Activated CD4-positive, alpha-beta T cell treated with anti-CD3 and anti-CD28 coated beads, Interleukin-2, amount 50 U/mL, for 1 hour (primary cell): ENCODE data around the gene MARCHF7.
"Not testable (repeated sequence)": the region's sequence is repeated elsewhere in the genome, so short reads cannot be mapped to it uniquely, and the experiment has no call there.

Source experiments
- DNase-seq: peaks from one replicate; pipeline ENCODE4 v3.0.0-alpha.2; 2020

MARCHF7 gene, protein sequence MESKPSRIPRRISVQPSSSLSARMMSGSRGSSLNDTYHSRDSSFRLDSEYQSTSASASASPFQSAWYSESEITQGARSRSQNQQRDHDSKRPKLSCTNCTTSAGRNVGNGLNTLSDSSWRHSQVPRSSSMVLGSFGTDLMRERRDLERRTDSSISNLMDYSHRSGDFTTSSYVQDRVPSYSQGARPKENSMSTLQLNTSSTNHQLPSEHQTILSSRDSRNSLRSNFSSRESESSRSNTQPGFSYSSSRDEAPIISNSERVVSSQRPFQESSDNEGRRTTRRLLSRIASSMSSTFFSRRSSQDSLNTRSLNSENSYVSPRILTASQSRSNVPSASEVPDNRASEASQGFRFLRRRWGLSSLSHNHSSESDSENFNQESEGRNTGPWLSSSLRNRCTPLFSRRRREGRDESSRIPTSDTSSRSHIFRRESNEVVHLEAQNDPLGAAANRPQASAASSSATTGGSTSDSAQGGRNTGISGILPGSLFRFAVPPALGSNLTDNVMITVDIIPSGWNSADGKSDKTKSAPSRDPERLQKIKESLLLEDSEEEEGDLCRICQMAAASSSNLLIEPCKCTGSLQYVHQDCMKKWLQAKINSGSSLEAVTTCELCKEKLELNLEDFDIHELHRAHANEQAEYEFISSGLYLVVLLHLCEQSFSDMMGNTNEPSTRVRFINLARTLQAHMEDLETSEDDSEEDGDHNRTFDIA

DNA sequence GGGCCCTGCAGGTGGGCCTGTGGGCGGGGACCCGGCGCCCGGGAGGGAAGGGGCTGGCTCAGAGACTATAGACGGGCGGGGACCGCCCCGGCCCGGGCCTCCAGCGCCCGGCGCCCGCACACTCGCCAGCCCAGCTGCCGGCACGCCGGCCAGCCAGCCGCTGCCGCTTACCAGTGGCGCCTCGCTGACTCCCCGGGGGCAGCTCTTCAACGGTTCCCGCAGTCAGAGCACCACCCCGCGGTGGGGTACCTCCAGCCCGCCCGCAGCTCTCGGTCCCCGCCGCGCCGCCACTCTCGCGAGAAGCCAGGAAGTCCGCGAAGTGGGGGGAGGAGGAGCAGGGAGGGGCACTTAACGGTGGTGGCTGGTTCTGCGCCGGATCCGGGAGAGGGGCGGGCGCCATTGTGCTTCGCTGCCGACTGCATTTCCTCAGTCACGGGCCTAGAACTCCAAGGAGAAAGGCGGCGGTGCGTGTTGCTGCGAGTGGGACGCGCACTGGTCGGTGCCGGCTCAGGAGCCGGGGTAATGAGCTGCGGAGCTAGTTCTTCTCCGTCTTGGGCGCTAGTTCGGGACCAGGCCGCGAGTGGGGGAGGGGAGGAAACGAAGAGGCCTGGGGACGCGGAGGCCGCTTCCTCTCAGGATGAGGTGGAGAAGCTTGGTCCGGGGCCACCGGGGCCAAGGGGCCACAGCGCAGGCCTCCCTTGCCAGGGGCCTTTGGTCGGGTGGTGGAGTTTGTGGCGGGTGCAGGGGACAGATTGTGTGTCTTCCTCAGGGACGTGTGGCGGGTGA, at the start of gene MARCHF7:
TSS of gene MARCHF7 (plus strand) at position 364 of the 786 bp plus-strand sequence. CDS start 16,517 bp downstream, outside the sequence.
- DNase-seq: peak; percentile 97

DNA sequence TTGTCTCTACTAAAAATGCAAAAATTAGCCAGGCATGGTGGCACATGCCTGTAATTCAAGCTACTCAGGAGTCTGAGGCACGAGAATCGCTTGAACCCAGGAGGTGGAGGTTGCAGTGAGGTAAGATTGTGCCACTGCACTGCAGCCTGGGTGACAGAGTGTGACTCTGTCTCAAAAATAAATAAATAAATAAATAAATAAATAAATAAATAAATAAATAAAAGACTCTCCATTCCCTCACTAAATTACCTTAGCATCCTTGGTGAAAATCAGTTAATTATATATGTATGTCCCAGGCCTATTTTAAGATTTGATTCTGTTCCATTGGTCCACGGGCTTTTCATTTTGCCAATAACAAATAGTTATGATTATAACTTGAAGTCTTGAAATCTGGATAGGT, 44.9 kb upstream of the MARCHF7 start:
- DNase-seq: not testable (repeated sequence)

DNA sequence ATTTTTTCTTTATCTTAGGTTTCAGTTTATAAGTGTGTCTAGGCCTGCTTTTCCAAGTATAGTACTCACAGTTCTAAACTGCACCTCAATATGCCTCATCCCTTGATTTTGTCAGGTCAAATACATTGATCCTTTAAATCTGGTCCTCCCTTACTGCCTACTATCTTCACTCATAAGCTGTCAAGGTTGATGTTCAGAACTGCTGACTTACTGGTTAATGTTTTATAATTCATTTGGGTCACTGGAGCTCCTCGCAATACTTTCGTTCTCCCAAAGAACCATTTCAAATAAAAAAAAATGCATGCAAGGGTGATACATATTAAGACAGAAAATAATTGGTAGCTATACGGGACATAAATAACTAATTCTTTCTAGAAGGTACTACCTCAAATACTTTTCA, 41.3 kb upstream of the MARCHF7 start:
- DNase-seq: no peak

DNA sequence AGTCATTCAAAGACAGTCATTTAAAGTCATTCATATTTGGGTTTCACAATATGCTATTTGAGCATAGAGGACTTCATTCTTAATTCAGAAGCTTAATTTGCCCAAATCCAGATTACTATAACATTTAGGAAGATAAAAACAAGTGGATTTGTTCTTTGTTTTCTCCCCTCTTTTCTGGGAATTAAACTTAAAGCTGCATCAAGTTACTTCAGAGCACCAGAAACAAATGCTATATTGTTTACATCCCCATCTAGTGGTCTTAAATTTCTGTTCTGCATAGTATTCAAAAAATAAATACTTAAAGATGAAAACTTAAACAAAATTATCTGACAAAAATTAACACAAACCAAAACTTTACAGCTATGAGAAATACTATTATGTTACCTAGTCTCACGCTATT, 34.7 kb upstream of the MARCHF7 start:
- DNase-seq: no peak

DNA sequence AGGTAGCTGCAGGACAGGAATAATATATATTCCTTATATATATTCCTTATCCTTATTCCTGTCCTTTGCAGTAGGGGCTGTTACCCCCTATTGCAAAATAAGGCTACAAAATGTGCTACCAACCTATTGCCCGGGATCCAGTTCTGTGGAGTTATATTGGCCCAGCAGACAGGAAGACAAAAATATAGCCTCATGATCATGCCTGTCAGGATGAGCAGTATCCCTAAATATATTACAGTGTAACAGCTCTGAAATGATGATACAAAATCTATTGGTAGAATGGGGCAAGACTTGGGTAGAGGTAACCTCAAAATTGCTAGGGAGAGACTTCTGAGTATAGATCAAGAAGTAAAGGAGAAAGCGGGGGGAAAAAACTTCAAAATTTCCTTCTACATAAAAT, 31.6 kb upstream of the MARCHF7 start:
- no peak for DNase-seq

DNA sequence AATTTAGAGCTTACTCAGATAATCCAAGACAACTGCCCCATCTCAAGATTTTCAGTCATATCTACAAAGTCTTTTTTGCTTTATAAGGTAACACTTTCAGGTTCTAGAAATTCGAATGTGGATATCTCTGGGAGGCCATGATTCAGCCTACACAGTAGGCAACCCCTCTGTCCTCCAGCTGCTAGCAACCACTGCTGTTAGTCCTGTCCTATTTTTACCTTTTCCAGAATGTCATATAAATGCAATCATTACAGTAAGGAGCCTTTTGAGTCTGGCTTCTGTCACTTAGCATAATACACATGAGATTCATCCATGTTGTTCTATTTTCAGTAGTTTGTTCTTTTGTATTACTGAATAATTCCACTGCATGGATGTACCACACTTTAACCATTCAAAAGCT, 28.5 kb upstream of the MARCHF7 start:
- DNase-seq: no peak

DNA sequence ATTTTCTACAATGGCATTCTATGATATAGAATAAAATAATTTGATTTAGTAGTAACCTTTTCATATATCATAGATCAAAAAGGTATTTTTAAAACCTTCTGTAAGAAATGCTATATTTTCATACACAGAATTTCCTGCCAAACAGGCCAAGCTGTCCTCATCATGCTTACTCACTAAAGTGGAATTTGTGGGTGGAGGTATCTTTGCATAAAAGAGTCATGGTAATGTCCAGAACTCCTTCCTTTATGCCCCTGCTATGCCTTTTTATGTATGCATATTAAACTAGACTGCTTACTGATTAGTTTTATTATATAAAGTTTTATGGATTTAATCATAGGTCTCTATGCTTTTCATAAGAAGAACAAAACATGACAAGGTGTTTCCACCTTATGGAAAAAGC, 27.5 kb upstream of the MARCHF7 start:
- no peak for DNase-seq

DNA sequence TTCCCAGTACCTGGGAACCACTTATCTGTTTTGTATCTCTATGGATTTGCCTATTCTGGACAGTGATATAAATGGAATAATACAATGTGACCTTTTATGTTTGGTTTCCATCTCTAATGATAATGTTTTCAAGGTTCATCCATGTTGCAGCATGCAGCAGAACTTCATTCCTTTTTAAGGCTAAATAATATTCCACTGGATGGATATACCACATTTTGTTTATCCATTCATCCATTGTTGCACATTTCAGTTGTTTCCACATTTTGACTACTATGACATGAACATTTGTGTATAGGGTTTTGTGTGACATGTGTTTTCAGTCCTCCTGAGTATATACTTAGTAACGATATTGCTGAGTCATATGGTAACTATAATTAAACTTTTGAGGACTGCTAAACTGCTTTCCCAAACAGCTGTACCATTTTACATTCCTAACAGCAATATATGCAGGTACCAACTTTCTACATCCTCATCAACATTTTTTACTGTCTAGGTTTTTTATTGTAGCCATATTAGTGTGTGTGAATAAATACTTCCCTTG, 17.7 kb upstream of the MARCHF7 start:
- DNase-seq: no peak

DNA sequence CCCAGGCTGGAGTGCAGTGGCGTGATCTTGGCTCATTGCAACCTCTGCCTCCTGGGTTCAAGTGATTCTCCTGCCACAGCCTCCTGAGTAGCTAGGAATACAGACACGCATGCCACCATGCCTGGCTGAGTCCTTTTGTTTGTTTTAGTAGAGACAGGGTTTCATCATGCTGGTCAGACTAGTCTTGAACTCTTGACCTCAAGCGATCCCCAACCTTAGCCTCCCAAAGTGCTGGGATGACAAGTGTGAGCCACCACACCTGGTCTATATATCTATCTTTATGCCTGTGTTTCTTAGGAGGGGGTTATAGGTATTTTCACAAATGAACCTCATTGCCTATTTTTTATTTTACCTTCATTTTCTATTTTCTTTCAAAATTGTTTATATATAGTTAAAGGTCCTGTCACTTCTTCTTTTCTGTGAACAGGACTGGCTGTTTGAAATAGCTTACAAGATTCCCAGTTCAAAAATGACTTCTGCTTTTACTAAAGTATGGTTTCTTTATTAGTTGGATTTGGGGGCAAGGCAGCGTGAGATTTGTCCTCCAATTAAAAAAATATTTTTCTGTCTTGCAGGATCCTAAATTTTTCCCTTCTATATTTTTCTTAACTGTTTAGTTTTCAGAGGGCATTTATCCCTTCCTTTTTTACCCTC, 16.4 kb upstream of the MARCHF7 start:
- DNase-seq: no peak

DNA sequence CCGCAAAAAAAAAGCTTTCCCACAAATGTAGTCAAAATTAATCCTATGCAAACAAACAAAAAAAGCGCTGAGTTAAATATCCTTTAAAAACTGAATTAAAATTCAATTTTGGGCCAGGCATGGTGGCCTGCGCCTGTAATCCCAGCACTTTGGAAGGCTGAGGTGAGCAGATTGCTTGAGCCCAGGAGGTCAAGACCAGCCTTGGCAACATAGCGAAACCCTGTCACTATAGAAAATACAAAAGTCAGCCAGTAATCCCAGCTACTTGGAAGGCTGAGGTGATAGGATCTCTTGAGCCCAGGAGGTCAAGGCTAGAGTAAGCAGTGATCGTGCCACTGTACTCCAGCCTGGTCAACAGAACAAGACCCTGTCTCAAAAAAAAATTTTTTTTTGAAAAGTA, 8.8 kb upstream of the MARCHF7 start:
- DNase-seq: no peak

DNA sequence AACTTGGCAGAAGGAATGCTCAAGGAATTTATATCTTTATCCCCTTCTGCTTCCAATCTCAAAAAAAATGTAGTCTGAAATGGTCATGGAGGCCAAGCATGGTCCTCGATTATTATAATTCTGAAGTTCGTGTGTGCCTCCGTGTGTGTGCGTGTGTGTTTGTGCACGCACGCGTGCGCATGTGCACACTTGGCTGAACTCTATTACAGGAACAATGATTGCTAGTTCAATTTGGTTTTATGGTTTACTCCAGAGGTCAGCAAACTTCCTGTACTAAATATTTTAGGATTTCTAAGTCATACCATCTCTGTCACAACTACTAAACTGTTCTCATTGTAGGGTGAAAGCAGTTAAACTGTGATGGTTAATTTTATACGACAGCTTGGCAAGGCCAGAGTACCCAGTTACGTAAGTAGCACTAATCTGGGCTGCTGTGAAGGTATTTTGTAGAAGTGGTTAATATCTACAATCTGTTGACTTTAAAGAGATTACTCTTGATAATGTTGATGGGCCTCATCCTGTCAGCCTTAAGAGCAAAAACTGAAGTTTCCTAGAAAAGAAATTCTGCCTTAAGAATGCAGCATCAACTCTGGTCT, 5.8 kb upstream of the MARCHF7 start:
- no peak for DNase-seq

DNA sequence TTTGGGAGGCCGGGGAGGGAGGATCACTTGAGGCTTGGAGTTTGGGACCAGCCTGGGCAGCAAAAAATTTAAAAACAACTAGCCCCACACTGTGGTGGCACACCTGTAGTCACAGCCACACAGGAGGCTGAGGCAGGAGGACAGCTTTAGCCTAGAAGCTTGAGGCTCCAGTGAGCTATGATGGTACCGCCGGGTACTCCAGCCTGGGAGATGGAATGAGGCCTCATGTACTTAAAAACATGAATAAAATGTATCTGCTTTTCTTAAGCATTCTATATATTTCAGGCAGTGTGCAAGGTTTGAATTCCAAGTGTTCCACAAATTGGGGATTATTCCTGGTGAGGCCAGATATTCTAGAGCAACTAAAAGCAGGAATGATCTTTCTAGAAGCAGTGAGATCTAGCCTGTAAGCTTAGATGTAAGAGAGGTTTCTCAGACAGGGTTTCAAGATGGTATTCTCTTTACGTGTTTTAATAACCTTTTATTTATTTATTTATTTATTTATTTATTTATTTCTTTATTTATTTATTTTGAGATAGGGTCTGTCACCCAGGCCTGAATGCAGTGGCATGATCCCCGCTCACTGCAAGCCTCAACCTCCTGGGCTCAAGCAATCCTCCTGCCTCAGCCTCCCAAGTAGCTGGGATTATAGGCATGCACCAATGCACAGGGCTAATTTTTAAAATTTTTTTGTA, 4.1 kb upstream of the MARCHF7 start:
- DNase-seq: no peak

DNA sequence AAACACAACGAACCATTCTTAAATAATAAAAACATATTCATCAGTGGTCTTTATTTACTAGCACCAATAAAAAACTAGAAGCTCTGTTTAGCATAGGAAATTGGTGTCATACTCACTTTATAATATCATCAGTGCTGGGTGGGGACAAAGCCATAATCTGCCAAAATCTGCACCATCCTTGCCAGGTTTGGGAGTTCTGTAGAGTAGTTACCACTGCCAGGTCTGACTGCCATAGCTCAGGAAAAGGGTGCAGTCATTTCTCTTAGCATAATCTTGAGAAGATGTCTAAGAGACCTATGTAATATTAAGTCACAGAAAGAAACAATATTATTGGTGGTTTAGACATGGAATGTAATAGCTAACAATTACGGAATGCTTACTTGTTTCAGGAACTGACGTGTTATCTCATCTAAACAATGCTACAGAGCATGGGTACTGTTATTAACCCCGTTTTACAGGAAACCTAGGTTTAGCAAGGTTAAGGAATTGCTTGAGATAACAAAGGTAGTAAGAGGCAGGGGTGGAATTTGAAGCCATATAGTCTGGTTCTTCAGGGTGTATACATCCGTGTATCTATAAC, 1.6 kb upstream of the MARCHF7 start:
- DNase-seq: no peak

DNA sequence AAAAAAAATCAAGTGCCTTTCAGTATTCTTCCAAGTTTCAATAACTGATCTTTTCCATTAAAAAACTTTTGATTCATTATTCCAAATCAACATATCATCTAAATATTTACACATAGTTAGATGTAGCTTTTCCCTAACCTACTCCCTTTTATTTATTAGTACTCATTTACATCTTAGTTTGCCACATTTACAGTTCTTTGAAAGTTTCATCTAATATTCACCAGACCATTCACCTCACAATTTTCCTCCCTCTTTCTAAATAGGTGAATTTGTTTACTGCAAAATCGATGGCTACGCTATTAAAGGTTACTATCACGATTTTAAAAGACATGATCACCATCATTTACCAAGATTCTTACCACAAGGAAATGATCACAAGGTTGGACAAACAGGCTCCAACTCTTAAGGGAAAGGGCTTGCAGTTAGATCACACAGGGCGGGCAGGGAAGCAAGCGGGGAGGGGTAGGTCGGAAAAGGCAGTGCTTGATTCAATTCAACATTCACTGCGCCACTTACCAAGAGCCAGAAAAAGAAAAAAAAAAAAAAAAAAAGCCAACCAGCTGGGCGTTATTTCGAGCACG, 654 bp upstream of the MARCHF7 start:
- DNase-seq: no peak

DNA sequence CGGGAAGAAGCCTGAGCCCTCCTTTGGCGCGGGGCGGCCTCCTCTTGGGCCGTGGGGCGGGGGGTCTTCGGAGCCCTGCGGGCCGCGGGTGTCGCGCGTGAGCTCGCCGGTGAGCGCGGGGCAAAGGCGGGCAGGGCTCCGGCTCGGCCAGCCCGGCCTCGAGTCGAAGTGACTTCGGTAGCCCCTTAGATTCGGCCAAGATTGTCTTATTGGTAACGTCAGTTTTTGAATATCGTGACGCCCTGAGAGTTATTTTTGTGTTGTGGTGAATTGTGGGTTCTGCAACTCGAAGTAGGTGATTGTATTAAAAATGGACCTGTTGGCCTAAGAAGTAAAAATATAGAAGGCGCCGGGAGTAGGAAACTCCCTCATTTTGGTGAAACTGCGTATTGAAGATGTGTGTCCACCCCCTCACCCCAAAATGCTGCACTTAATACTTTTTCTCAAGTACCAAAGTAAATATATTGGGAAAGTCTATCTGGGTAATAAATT, 669 bp downstream of the MARCHF7 start:
- no peak for DNase-seq

DNA sequence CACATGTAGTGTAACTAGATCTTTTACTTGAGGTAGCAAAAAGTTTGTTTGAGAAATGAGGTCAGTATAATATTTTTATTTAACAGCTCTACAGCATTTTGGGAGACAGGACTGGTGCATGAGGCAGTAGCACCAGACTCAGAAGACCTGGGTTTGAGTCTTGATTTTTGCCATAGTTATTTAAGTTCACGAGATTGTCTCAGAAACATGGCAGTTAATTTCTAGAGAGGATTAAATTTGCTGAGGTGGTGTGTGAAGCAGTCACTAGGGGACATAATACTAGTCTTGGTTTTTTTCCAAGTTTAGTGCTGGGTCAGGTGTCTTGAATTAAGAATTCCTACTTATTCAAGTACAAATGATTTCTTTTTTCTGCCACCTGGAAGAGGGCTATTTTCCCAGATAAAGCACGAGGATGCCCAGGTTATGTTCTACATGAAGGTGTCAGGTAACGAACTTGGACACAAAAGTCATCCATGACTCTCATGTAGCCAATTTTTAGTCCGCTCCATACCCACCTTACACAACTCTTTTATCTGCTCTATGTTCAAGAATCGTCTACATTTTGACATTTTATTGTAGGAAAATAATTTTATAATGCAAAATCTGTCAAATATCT, 1.4 kb downstream of the MARCHF7 start:
- DNase-seq: no peak

DNA sequence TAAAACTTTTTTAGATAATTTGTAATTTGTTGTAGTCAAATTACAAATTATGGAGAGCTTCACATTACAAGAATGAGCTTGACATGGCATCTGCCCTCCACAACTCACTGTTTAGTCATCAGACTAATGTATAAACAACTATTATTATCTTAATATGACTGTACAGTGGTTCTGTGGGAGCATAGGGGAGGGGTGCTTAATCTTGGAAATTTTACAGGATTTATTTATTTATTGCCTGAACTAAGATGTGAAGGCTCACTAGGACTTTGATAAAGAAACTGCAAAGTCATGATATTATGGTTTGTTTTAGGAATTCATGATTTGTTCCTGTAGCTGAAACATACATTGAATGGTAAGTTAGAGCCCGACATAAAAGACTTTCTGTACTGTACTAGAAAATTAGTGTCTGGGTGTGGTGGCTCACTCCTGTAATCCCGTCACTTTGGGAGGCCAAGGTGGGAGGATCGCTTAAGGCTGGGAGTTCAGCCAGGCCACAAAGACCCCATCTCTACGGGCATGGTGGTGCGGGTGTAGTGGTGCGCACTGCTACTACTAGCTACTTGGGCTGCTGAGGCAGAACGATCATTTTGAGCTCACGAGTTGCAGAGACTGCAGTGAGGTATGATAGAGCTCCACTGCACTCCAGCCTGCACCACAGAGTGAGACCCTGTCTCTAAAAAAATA, 2.1 kb downstream of the MARCHF7 start:
- DNase-seq: no peak

DNA sequence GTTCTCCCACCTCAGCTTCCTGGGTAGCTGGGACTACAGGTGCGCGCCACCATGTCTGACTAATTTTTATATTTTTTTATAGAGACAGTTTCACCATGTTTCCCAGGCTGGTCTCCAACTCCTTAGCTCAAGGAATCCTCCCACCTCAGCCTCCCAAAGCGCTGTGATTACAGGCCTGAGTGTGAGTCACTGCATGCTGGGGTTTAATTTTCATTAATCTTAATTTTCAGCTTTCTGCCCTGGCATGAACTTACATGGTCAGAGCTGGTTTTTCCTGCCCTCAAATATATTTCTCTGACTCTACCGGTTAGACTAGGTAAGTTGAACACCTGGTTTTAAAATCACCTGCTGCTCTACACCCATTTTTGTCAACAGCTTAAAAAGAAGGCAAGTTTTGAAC, 3.1 kb downstream of the MARCHF7 start:
- no peak for DNase-seq

DNA sequence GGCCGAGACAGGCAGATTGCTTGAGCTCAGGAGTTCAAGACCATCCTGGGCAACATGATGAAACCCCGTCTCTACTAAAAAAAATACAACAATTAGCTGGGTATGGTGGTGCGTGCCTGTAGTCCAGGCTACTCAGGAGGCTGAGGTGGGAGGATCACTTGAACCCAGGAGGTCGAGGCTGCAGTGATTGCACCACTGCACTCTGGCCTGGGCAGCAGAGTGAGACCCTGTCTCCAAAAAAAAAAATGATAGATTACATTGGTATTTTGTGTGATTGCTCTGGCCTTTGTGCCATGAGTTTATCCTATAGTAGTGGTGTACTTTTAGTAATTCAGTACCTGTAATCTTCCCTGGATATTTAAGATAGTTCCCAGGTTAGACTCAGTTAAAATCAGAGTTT, 4.1 kb downstream of the MARCHF7 start:
- not testable (repeated sequence) for DNase-seq

DNA sequence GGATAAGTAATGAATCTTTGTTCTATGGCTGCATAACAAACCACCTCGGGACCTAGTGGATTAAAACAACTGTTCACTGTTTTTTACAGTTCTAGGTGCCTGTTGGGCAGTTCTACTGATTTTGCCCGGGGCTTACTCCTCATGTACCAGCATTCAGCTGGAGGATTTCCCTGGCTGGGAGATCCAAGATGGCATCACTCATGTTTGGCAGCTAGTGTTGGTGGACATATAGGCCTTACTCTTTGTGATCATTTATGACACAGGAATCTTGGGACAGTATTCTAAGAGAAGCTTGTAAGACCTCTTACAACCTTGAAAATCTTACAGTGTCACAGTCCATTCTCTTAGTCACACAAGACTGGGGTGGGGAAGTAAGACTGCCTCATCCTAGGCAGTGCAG, 4.6 kb downstream of the MARCHF7 start:
- no peak for DNase-seq
